Measurements from ENCODE around the gene SLC2A3.
"Not testable (repeated sequence)": the region's sequence is repeated elsewhere in the genome, so short reads cannot be mapped to it uniquely, and the experiment has no call there.

The SLC2A3 gene

GRCh38 chr12:7973457-7973825 lies 37.5 kb upstream of the SLC2A3 start:
- Histone ChIP-seq H3K27ac (ENCODE audit: poor library complexity, severe bottlenecking) (no peak overlapping the region), H3K9me3 (ENCODE audit: severe bottlenecking) (no peaks in the 10 kb centered on the region), H3K4me3 (ENCODE audit: severe bottlenecking) (no peak overlapping the region), H3K4me1 (ENCODE audit: insufficient read depth, poor library complexity, severe bottlenecking) (no peaks in the 10 kb centered on the region), H3K27me3 (ENCODE audit: insufficient read depth, poor library complexity, severe bottlenecking) (no peaks in the 10 kb centered on the region), H3K36me3 (ENCODE audit: low read depth) (no peaks in the 10 kb centered on the region)
- DNase-seq (ENCODE audit: low spot score) (no peak), ATAC-seq (ENCODE audit: low read depth) (no peak)
- TF ChIP-seq CTCF (IDR thresholded peaks at IDR 0.05; ENCODE audit: poor library complexity, severe bottlenecking) = no peak

GRCh38 chr12:7972734-7973456 lies 36.9 kb upstream of the SLC2A3 start:
- ATAC-seq (ENCODE audit: low read depth) (no peak), DNase-seq (ENCODE audit: low spot score) (no peak)
- Histone ChIP-seq H3K36me3 (ENCODE audit: low read depth) (no peaks in the 10 kb centered on the region), H3K4me1 (ENCODE audit: insufficient read depth, poor library complexity, severe bottlenecking) (no peaks in the 10 kb centered on the region), H3K27me3 (ENCODE audit: insufficient read depth, poor library complexity, severe bottlenecking) (no peaks in the 10 kb centered on the region), H3K4me3 (ENCODE audit: severe bottlenecking) (no peak overlapping the region), H3K27ac (ENCODE audit: poor library complexity, severe bottlenecking) (no peak overlapping the region), H3K9me3 (ENCODE audit: severe bottlenecking) (no peaks in the 10 kb centered on the region)
- no peak for TF ChIP-seq CTCF (IDR thresholded peaks at IDR 0.05; ENCODE audit: poor library complexity, severe bottlenecking)

- H3K27me3 ChIP-seq (ENCODE audit: insufficient read depth, poor library complexity, severe bottlenecking); ATAC-seq (ENCODE audit: low read depth); H3K27ac ChIP-seq (ENCODE audit: poor library complexity, severe bottlenecking); H3K36me3 ChIP-seq (ENCODE audit: low read depth); H3K4me3 ChIP-seq (ENCODE audit: severe bottlenecking); H3K9me3 ChIP-seq (ENCODE audit: severe bottlenecking); DNase-seq (ENCODE audit: low spot score); H3K4me1 ChIP-seq (ENCODE audit: insufficient read depth, poor library complexity, severe bottlenecking): not testable (repeated sequence)
Measured at GRCh38 chr12:7972269-7972668, 36.3 kb upstream of the SLC2A3 start.

GRCh38 chr12:7971765-7972164 lies 35.8 kb upstream of the SLC2A3 start:
- H3K27ac ChIP-seq (ENCODE audit: poor library complexity, severe bottlenecking); H3K27me3 ChIP-seq (ENCODE audit: insufficient read depth, poor library complexity, severe bottlenecking); DNase-seq (ENCODE audit: low spot score); H3K36me3 ChIP-seq (ENCODE audit: low read depth); H3K9me3 ChIP-seq (ENCODE audit: severe bottlenecking); H3K4me1 ChIP-seq (ENCODE audit: insufficient read depth, poor library complexity, severe bottlenecking); H3K4me3 ChIP-seq (ENCODE audit: severe bottlenecking); ATAC-seq (ENCODE audit: low read depth): not testable (repeated sequence)

- no peaks in the 10 kb centered on the region for H3K36me3 ChIP-seq (ENCODE audit: low read depth)
- H3K9me3 ChIP-seq (ENCODE audit: severe bottlenecking) = no peaks in the 10 kb centered on the region
- H3K4me3 ChIP-seq (ENCODE audit: severe bottlenecking) = peak overlapping the region; percentile 33
- H3K27me3 ChIP-seq (ENCODE audit: insufficient read depth, poor library complexity, severe bottlenecking) = no peaks in the 10 kb centered on the region
- H3K27ac ChIP-seq (ENCODE audit: poor library complexity, severe bottlenecking) = peak overlapping the region; percentile 53
- no peaks in the 10 kb centered on the region for H3K4me1 ChIP-seq (ENCODE audit: insufficient read depth, poor library complexity, severe bottlenecking)
- DNase-seq (ENCODE audit: low spot score) = peak; percentile 66
- TF ChIP-seq CTCF (IDR thresholded peaks at IDR 0.05; ENCODE audit: poor library complexity, severe bottlenecking) = no peak
- ATAC-seq (ENCODE audit: low read depth) = peak; percentile 93
Measured at GRCh38 chr12:7970475-7971252, 34.7 kb upstream of the SLC2A3 start.

Data from RWPE2 (cell line).